SJCRH30 (cell line): ENCODE results near the gene RAD51AP2. TPM values are rescaled to one million over a fixed set of nuclear protein-coding genes. Genes with fewer than 3 reads are reported as not detected.
"Not testable (repeated sequence)": the region's sequence is repeated elsewhere in the genome, so short reads cannot be mapped to it uniquely, and the experiment has no call there.

Experiments used
- DNase-seq, 2 experiments: peaks; one replicate each; pipeline ENCODE4 v3.0.0-alpha.2; 2015 to 2020
- H3K27ac ChIP-seq: fragments of 250-450 bp; sonication (Bioruptor Pico); 2 replicates; pipeline ENCODE4 v1.5.1; 2020; ENCODE audit warnings: mild to moderate bottlenecking, moderate library complexity
- H3K27me3 ChIP-seq: fragments of 250-450 bp; sonication (Bioruptor Pico); 2 replicates; pipeline ENCODE4 v1.5.1; 2020; ENCODE audit warnings: mild to moderate bottlenecking, moderate library complexity
- H3K36me3 ChIP-seq: fragments of 250-450 bp; sonication (Bioruptor Pico); 2 replicates; pipeline ENCODE4 v1.5.1; 2020; ENCODE audit warnings: mild to moderate bottlenecking, moderate library complexity
- H3K4me1 ChIP-seq: fragments of 250-450 bp; sonication (Bioruptor Pico); 2 replicates; pipeline ENCODE4 v1.5.1; 2020; ENCODE audit warnings: mild to moderate bottlenecking, moderate library complexity
- H3K4me3 ChIP-seq: fragments of 250-450 bp; sonication (Bioruptor Pico); 2 replicates; pipeline ENCODE4 v1.5.1; 2020; ENCODE audit warnings: mild to moderate bottlenecking, moderate library complexity
- H3K9me3 ChIP-seq: fragments of 250-450 bp; sonication (Bioruptor Pico); replicated peaks from 2 replicates; pipeline ENCODE4 v1.5.1; 2020; ENCODE audit warnings: mild to moderate bottlenecking, moderate library complexity
- total RNA-seq: library from RNA; depleted of rRNA; stranded (reverse); fragments of >200 nt; shearing (Covaris generic); gene quantifications from 2 replicates; pipeline ENCODE4 v1.2.3, GENCODE V29; 2014; rRNA removed

Gene RAD51AP2
- 0.02 TPM in 1 of 2 replicates, not detected in the other for total RNA-seq

DNA sequence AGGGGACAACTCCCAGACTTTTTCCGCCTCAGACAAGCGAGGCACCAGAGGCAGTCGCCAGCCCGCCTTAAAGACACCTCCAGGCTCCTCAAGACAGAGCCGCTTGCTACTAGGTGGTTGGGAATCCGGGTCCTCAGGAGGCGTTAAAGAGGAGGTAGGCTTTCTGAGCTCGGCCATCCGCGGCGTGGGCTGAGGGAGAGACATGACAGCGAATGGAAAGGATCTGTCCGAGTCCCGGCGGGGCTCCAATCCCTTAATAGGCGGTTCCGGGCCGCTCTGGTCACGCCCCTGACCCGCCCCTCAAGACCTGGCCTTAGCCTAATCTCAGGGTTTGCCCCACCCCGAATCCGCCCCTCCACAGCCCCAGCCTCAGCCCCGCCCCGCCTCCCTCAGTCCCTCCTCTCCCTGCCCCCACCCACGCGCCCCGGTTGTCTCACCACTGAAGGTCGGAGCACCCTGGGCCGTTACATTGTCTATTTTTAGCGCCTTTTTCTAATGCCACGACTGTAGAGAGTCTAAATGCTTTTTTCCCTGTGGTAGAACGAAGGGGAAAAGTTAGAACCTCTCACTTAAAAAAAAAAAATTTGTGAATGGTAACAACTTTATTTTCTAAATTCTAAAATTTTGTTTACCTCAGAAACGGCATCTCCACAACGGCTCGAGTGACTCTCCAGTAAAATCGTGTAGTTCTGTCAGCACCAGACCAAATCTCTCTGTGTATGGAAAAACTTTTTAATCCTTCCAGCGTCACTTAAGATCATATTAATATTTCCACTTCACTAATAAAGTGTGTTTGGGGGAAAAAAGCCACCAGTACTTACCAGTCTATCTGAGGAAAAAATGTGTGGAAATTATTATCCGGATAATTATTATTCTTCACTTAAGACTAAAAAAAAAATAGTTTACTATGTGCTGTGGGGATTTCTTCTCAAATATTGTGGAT, at the start of gene RAD51AP2:
Gene RAD51AP2 (minus strand): TSS at position 229 of the 943 bp plus-strand sequence. CDS start 25 bp downstream, at position 204.
- Histone ChIP-seq H3K4me3 (peak within 1 kb of the TSS; percentile 59), H3K4me1 (no peaks in the 10 kb centered on the region; the same call in 1 of the 2 replicates), H3K36me3 (no peaks in the 10 kb centered on the region), H3K27me3 (no peaks in the 10 kb centered on the region; the same call in 1 of the 2 replicates), H3K9me3 (no peaks in the 10 kb centered on the region), H3K27ac (peak within 1 kb of the TSS; percentile 38; the same call in 1 of the 2 replicates)
- peak; percentile 88 to 90 for DNase-seq

DNA sequence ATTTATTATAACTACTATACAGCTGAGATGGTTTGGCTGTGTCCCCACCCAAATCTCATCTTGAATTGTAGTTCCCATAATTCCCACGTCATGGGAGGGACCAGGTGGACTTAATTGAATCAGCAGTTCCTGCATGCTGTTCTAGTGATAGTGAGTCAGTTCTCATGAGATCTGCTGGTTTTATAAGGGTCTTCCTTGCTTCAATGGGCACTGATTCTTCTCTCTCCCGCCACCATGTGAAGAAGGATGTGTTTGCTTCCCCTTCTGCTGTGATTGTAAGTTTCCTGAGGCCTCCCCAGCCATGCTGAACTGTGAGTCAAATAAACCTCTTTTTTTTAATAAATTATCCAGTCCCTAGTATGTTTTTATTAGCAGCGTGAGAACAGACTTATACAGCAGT, 47.5 kb upstream of the RAD51AP2 start:
- H3K36me3 ChIP-seq, H3K4me3 ChIP-seq, H3K27me3 ChIP-seq, H3K4me1 ChIP-seq, H3K9me3 ChIP-seq, DNase-seq, H3K27ac ChIP-seq: not testable (repeated sequence)

- Histone ChIP-seq H3K27ac (no peak overlapping the region), H3K27me3 (peaks cover 5% of the 10 kb centered on the region; the same call in 1 of the 2 replicates), H3K4me1 (no peaks in the 10 kb centered on the region), H3K36me3 (no peaks in the 10 kb centered on the region), H3K4me3 (no peak overlapping the region), H3K9me3 (no peaks in the 10 kb centered on the region)
- DNase-seq: no peak
Observed at GRCh38 chr2:17558878-17559277, 40.6 kb upstream of the RAD51AP2 start.

- Histone ChIP-seq H3K27me3 (peaks cover 3% of the 10 kb centered on the region; the same call in 1 of the 2 replicates), H3K4me3 (no peak overlapping the region), H3K36me3 (no peaks in the 10 kb centered on the region), H3K27ac (no peak overlapping the region), H3K4me1 (no peaks in the 10 kb centered on the region), H3K9me3 (no peaks in the 10 kb centered on the region)
- DNase-seq: no peak
Observed at GRCh38 chr2:17558053-17558452, 39.8 kb upstream of the RAD51AP2 start.

- peak in 1 of 2 experiments; percentile 22 for DNase-seq
- H3K27me3 ChIP-seq: no peaks in the 10 kb centered on the region
- no peaks in the 10 kb centered on the region for H3K36me3 ChIP-seq
- H3K9me3 ChIP-seq: no peaks in the 10 kb centered on the region
- H3K27ac ChIP-seq: no peak overlapping the region
- no peaks in the 10 kb centered on the region for H3K4me1 ChIP-seq
- H3K4me3 ChIP-seq: no peak overlapping the region
Observed at GRCh38 chr2:17557596-17557995, 39.4 kb upstream of the RAD51AP2 start.

DNA sequence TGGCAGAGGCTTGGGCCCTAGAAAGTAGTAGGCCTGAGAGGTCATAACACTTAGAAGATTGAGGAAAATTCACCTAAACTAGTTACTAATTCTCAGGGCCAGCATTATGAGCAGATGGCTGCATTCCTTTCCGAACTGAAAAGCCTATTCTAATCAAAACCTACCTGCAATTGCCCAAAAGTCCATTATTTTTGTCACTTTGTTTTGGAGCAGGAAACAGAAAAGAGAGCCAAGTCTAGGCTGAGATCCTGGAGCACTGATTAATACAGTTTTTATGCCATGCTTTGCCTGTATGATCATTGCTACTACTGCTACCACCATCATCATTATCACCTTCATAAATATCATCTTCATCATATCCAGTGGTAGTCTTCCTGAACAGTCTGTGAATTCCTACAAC, 36.9 kb upstream of the RAD51AP2 start:
- Histone ChIP-seq H3K4me3 (no peak overlapping the region), H3K27ac (no peak overlapping the region), H3K36me3 (no peaks in the 10 kb centered on the region), H3K4me1 (no peaks in the 10 kb centered on the region), H3K27me3 (no peaks in the 10 kb centered on the region), H3K9me3 (no peaks in the 10 kb centered on the region)
- DNase-seq: no peak

GRCh38 chr2:17550907-17551306, 32.7 kb upstream of the RAD51AP2 start:
- no peaks in the 10 kb centered on the region for H3K4me1 ChIP-seq
- no peaks in the 10 kb centered on the region for H3K9me3 ChIP-seq
- no peak overlapping the region for H3K27ac ChIP-seq
- no peaks in the 10 kb centered on the region; the same call in 1 of the 2 replicates for H3K27me3 ChIP-seq
- H3K4me3 ChIP-seq: no peak overlapping the region
- no peaks in the 10 kb centered on the region for H3K36me3 ChIP-seq
- DNase-seq: no peak

GRCh38 chr2:17547737-17548136, 29.5 kb upstream of the RAD51AP2 start:
- Histone ChIP-seq H3K9me3 (no peaks in the 10 kb centered on the region), H3K4me3 (no peak overlapping the region), H3K4me1 (no peaks in the 10 kb centered on the region), H3K27ac (no peak overlapping the region), H3K36me3 (no peaks in the 10 kb centered on the region), H3K27me3 (peaks cover 2% of the 10 kb centered on the region; the same call in 1 of the 2 replicates)
- DNase-seq: no peak

- Histone ChIP-seq H3K4me3 (no peak overlapping the region), H3K27me3 (peaks cover 2% of the 10 kb centered on the region; the same call in 1 of the 2 replicates), H3K36me3 (no peaks in the 10 kb centered on the region), H3K4me1 (no peaks in the 10 kb centered on the region), H3K9me3 (no peaks in the 10 kb centered on the region), H3K27ac (no peak overlapping the region)
- DNase-seq: no peak
Observed at GRCh38 chr2:17547237-17547636, 29.0 kb upstream of the RAD51AP2 start.

GRCh38 chr2:17545680-17546613, 27.7 kb upstream of the RAD51AP2 start:
- H3K27ac ChIP-seq: no peak overlapping the region
- DNase-seq: no peak
- no peaks in the 10 kb centered on the region for H3K9me3 ChIP-seq
- no peak overlapping the region for H3K4me3 ChIP-seq
- no peaks in the 10 kb centered on the region for H3K4me1 ChIP-seq
- H3K36me3 ChIP-seq: no peaks in the 10 kb centered on the region
- H3K27me3 ChIP-seq: peaks cover 2% of the 10 kb centered on the region; the same call in 1 of the 2 replicates

GRCh38 chr2:17544256-17544655, 26.0 kb upstream of the RAD51AP2 start:
- Histone ChIP-seq H3K27ac (no peak overlapping the region), H3K27me3 (peaks cover 2% of the 10 kb centered on the region; the same call in 1 of the 2 replicates), H3K36me3 (no peaks in the 10 kb centered on the region), H3K4me1 (no peaks in the 10 kb centered on the region), H3K9me3 (no peaks in the 10 kb centered on the region), H3K4me3 (no peak overlapping the region)
- no peak for DNase-seq

GRCh38 chr2:17543848-17544247, 25.6 kb upstream of the RAD51AP2 start:
- no peaks in the 10 kb centered on the region for H3K4me1 ChIP-seq
- no peak overlapping the region for H3K27ac ChIP-seq
- H3K27me3 ChIP-seq: peaks cover 2% of the 10 kb centered on the region; the same call in 1 of the 2 replicates
- no peaks in the 10 kb centered on the region for H3K9me3 ChIP-seq
- no peak overlapping the region for H3K4me3 ChIP-seq
- H3K36me3 ChIP-seq: no peaks in the 10 kb centered on the region
- DNase-seq: no peak

DNA sequence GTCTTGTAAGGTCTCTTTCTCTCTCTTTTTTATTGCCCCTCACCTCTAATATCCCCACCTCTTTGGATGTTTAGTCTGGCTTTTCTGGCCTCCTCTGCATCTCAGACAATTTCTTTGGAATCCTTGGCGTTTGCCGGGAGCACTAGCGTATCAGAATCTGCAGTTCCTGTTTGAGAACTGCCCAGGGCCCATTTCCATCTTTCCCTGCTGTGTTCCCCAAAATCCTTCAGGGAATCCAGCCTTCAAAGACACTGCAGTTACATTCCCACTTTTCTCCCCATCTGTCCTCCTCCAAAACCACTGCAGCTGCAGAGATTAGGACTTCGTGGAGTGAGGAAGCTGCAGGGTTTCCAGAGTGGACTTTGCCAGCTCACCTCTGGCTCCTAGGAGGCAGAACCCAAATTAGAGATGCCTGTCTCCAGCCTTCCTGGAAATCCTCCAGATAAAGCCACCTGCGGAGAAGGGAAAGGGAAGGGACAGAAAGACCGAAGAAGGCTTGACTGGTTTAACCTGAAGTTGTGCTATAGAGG, 25.0 kb upstream of the RAD51AP2 start:
- Histone ChIP-seq H3K27ac (no peak overlapping the region), H3K36me3 (no peaks in the 10 kb centered on the region), H3K4me1 (no peaks in the 10 kb centered on the region), H3K4me3 (no peak overlapping the region), H3K27me3 (peaks cover 2% of the 10 kb centered on the region; the same call in 1 of the 2 replicates), H3K9me3 (no peaks in the 10 kb centered on the region)
- no peak for DNase-seq

GRCh38 chr2:17542471-17542870, 24.2 kb upstream of the RAD51AP2 start:
- Histone ChIP-seq H3K9me3 (no peaks in the 10 kb centered on the region), H3K36me3 (no peaks in the 10 kb centered on the region), H3K4me1 (no peaks in the 10 kb centered on the region), H3K27ac (no peak overlapping the region), H3K4me3 (no peak overlapping the region), H3K27me3 (peaks cover 5% of the 10 kb centered on the region)
- no peak for DNase-seq
